K562 (cell line): ENCODE data around the gene ERBB3. TPM values are rescaled to one million over a fixed set of nuclear protein-coding genes. Genes with fewer than 3 reads are reported as not detected.

Source experiments
- CCAR2 ChIP-seq: fragments of 200-400 bp; formaldehyde crosslinking; IDR thresholded peaks from 2 replicates; pipeline ENCODE4 v1.6.1; 2017; ENCODE audit warnings: mild to moderate bottlenecking, low read depth, low read length
- FOXP1 ChIP-seq: sonication (generic); formaldehyde crosslinking; IDR thresholded peaks from 2 replicates; pipeline ENCODE4 v1.8.0; 2022; ENCODE audit warnings: mild to moderate bottlenecking, missing genetic modification reagents
- ILK ChIP-seq: fragments of 450-650 bp; IDR thresholded peaks from 2 replicates; pipeline ENCODE4 v1.6.1; 2016; ENCODE audit warnings: missing genetic modification characterization, low read depth, mild to moderate bottlenecking, missing compliant biosample characterization, moderate library complexity, borderline replicate concordance
- KAT7 ChIP-seq: sonication (generic); formaldehyde crosslinking; IDR thresholded peaks from 2 replicates; pipeline ENCODE4 v1.8.0; 2022; ENCODE audit warnings: missing genetic modification reagents, mild to moderate bottlenecking, borderline replicate concordance
- KLF16 ChIP-seq: IDR thresholded peaks from 2 replicates; pipeline ENCODE4 v1.6.1; 2016; ENCODE audit warnings: antibody characterized with exemption
- KLF6 ChIP-seq: fragments of 250-450 bp; sonication (Bioruptor Pico); IDR thresholded peaks from 2 replicates; pipeline ENCODE4 v1.4.0; 2020; ENCODE audit warnings: mild to moderate bottlenecking, moderate library complexity, borderline replicate concordance
- SIRT6 ChIP-seq: IDR thresholded peaks from one replicate; pipeline ENCODE4 v1.6.1; 2012; ENCODE audit warnings: low read depth, mild to moderate bottlenecking, control low read depth, inconsistent platforms, low read length, moderate library complexity
- TEAD1 ChIP-seq, 2 experiments: fragments of 450-650 bp in 1 of 2; sonication (generic) in 1 of 2; formaldehyde crosslinking; IDR thresholded peaks; 2 replicates each; pipeline versions ENCODE4 v1.4.0 to v1.8.0; 2020 to 2022; ENCODE audit warnings: mild to moderate bottlenecking in 2 of 2, missing genetic modification reagents in 1 of 2
- U2AF1 ChIP-seq: fragments of 200-400 bp; formaldehyde crosslinking; optimal IDR thresholded peaks from 2 replicates; pipeline ENCODE3; 2017; ENCODE audit warnings: mild to moderate bottlenecking, low read depth, low read length, moderate library complexity
- ZNF668 ChIP-seq: fragments of 250-450 bp; sonication (Bioruptor Pico); IDR thresholded peaks from 2 replicates; pipeline ENCODE4 v1.8.0; 2022; ENCODE audit warnings: mild to moderate bottlenecking, inconsistent platforms
- polyA plus RNA-seq, 8 experiments: library from polyadenylated mRNA; depleted of rRNA in 4 of 8; stranded (reverse) in 5 of 8; unstranded in 3 of 8; fragments of >200 nt; fragmentation: Nextera tagmentation in 2 of 8; fragmentation: Illumina TruSeq in 1 of 8; extraction: Ambion mirVana in 2 of 8; extraction: Trizol in 1 of 8; gene quantifications; 2 replicates each; pipeline versions ENCODE4 v1.2.1 to v1.2.3, GENCODE V29; 2011 to 2014; ENCODE audit warnings: inconsistent platforms in 1 of 8, missing spikeins in 1 of 8
- total RNA-seq, 7 experiments: library from RNA; depleted of rRNA in 6 of 7; stranded (reverse); fragments of >200 nt in 6 of 7; fragmentation: Illumina TruSeq in 2 of 7; extraction: Trizol in 2 of 7; gene quantifications; 2 replicates each; pipeline versions ENCODE4 v1.2.1 to v1.2.3, GENCODE V29; 2011 to 2021; ENCODE audit warnings: low replicate concordance in 1 of 7
- TF ChIP-seq, protein P1 (sequence below), 2 experiments: fragments of 450-650 bp in 1 of 2; sonication (generic) in 1 of 2; formaldehyde crosslinking in 1 of 2; IDR thresholded peaks; 2 replicates each; pipeline versions ENCODE4 v1.7.1 to v1.9.0; 2016 to 2022; ENCODE audit warnings: inconsistent platforms in 1 of 2, mild to moderate bottlenecking in 1 of 2, missing genetic modification reagents in 1 of 2
- TF ChIP-seq, protein P2 (sequence below): fragments of 250-450 bp; sonication (Bioruptor Pico); IDR thresholded peaks from 2 replicates; pipeline ENCODE4 v1.5.0; 2021; ENCODE audit warnings: mild to moderate bottlenecking, borderline replicate concordance
- TF ChIP-seq, protein P3 (sequence below): fragments of 250-450 bp; sonication (Bioruptor Pico); IDR thresholded peaks from 2 replicates; pipeline ENCODE4 v1.5.1; 2021; ENCODE audit warnings: mild to moderate bottlenecking

Gene ERBB3
- total and polyA plus RNA-seq, 9 of the 15 experiments (the other 6 are each of a cell fraction or from before 2014, with no cell fraction given) = 1.5 to 5.4 (median 3.8) TPM

DNA sequence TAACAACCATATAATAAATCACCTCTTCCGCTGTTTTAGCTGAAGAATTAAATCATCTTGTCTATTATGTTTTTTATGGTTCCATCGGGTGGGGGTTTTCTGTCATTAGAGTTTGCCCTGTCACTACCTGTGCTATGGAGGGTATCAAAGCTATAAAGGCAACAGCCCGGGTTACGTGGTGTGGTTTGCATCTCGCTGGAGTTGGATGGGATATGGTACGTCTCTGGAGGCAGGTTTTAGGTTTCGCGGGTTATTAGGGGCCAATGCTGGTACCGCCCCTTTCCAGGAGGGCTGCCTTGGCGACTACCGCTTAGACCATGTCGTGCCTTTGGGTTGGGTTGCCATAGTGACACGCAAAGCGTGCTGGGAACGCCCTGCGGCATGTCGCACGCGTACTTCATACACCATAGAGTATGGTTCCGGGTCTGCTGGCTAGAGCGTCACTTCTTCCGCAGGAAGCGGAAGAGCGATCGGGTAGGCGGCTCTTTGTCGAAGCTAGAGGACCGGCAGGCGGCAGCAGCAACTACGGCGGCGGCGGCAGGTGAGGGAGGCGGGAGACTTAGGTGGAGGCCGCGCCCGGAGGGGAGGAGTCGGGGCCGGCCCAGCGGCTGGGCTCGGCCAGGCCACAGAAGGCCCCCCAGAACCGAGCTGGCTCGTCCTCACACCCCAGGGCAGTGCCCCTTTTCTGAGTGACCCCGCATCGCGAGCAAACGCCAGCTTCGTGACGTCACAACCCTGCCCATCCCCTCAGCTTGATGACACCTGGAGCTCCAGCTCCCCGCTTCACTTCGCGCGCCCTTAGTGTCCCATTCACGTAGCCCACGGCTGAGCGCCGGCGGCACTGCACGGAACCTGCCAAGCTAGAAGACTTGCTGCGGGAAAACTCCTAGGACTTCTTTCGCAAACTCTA lies 38.1 kb downstream of the ERBB3 start, which contains the start of gene ZC3H10 (continued):
- TF ChIP-seq U2AF1 = no peak
- TF ChIP-seq KLF16 = no peak
- TF ChIP-seq, protein P1, sequence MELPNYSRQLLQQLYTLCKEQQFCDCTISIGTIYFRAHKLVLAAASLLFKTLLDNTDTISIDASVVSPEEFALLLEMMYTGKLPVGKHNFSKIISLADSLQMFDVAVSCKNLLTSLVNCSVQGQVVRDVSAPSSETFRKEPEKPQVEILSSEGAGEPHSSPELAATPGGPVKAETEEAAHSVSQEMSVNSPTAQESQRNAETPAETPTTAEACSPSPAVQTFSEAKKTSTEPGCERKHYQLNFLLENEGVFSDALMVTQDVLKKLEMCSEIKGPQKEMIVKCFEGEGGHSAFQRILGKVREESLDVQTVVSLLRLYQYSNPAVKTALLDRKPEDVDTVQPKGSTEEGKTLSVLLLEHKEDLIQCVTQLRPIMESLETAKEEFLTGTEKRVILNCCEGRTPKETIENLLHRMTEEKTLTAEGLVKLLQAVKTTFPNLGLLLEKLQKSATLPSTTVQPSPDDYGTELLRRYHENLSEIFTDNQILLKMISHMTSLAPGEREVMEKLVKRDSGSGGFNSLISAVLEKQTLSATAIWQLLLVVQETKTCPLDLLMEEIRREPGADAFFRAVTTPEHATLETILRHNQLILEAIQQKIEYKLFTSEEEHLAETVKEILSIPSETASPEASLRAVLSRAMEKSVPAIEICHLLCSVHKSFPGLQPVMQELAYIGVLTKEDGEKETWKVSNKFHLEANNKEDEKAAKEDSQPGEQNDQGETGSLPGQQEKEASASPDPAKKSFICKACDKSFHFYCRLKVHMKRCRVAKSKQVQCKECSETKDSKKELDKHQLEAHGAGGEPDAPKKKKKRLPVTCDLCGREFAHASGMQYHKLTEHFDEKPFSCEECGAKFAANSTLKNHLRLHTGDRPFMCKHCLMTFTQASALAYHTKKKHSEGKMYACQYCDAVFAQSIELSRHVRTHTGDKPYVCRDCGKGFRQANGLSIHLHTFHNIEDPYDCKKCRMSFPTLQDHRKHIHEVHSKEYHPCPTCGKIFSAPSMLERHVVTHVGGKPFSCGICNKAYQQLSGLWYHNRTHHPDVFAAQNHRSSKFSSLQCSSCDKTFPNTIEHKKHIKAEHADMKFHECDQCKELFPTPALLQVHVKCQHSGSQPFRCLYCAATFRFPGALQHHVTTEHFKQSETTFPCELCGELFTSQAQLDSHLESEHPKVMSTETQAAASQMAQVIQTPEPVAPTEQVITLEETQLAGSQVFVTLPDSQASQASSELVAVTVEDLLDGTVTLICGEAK (IDR thresholded peaks at IDR 0.05) = peak; percentile 99
- TF ChIP-seq, protein P1 (CRISPR knock-in tag; IDR thresholded peaks at IDR 0.05) = no peak
- peak; percentile 23 for TF ChIP-seq FOXP1 (CRISPR knock-in tag)
- TF ChIP-seq CCAR2 = no peak
- peak; percentile 52 for TF ChIP-seq SIRT6
- peak; percentile 77 to 88 for TF ChIP-seq TEAD1 (CRISPR knock-in tag; IDR thresholded peaks at IDR 0.05)
- TF ChIP-seq, protein P2, sequence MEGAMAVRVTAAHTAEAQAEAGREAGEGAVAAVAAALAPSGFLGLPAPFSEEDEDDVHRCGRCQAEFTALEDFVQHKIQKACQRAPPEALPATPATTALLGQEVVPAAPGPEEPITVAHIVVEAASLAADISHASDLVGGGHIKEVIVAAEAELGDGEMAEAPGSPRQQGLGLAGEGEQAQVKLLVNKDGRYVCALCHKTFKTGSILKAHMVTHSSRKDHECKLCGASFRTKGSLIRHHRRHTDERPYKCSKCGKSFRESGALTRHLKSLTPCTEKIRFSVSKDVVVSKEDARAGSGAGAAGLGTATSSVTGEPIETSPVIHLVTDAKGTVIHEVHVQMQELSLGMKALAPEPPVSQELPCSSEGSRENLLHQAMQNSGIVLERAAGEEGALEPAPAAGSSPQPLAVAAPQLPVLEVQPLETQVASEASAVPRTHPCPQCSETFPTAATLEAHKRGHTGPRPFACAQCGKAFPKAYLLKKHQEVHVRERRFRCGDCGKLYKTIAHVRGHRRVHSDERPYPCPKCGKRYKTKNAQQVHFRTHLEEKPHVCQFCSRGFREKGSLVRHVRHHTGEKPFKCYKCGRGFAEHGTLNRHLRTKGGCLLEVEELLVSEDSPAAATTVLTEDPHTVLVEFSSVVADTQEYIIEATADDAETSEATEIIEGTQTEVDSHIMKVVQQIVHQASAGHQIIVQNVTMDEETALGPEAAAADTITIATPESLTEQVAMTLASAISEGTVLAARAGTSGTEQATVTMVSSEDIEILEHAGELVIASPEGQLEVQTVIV (CRISPR knock-in tag) = peak; percentile 96
- TF ChIP-seq ZNF668 (CRISPR knock-in tag) = no peak
- TF ChIP-seq KAT7 (CRISPR knock-in tag) = peak; percentile 99; the same call in 1 of the 2 replicates
- TF ChIP-seq KLF6 (CRISPR knock-in tag) = peak; percentile 19; the same call in 1 of the 2 replicates
- TF ChIP-seq ILK (tag) = no peak
- TF ChIP-seq, protein P3, sequence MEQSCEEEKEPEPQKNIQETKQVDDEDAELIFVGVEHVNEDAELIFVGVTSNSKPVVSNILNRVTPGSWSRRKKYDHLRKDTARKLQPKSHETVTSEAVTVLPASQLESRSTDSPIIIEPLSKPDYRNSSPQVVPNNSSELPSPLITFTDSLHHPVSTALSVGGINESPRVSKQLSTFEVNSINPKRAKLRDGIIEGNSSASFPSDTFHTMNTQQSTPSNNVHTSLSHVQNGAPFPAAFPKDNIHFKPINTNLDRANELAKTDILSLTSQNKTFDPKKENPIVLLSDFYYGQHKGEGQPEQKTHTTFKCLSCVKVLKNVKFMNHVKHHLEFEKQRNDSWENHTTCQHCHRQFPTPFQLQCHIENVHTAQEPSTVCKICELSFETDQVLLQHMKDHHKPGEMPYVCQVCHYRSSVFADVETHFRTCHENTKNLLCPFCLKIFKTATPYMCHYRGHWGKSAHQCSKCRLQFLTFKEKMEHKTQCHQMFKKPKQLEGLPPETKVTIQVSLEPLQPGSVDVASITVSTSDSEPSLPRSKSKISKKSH (CRISPR knock-in tag) = no peak
